GM19463 (cell line): ENCODE data around the gene SLC49A4.
A peak's percentile ranks its signal among the peaks of the same experiment; 100 is the strongest.
"Not testable (repeated sequence)": the region's sequence is repeated elsewhere in the genome, so short reads cannot be mapped to it uniquely, and the experiment has no call there.

ENCODE experiments used
- ATAC-seq: cut with Tn5 transposase; IDR thresholded peaks from one replicate; pipeline ENCODE4 v1.9.1; 2021; ENCODE audit warnings: mild to moderate bottlenecking, moderate library complexity; ENCODE audit not compliant: unreplicated experiment

Gene SLC49A4, protein sequence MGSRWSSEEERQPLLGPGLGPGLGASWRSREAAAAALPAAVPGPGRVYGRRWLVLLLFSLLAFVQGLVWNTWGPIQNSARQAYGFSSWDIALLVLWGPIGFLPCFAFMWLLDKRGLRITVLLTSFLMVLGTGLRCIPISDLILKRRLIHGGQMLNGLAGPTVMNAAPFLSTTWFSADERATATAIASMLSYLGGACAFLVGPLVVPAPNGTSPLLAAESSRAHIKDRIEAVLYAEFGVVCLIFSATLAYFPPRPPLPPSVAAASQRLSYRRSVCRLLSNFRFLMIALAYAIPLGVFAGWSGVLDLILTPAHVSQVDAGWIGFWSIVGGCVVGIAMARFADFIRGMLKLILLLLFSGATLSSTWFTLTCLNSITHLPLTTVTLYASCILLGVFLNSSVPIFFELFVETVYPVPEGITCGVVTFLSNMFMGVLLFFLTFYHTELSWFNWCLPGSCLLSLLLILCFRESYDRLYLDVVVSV

GRCh38 chr3:122794779-122795673 is at the start of gene SLC49A4:
TSS of gene SLC49A4 (plus strand) at chr3:122795069. CDS start at chr3:122795193, 124 bp downstream.
- peak; percentile 79 for ATAC-seq

DNA sequence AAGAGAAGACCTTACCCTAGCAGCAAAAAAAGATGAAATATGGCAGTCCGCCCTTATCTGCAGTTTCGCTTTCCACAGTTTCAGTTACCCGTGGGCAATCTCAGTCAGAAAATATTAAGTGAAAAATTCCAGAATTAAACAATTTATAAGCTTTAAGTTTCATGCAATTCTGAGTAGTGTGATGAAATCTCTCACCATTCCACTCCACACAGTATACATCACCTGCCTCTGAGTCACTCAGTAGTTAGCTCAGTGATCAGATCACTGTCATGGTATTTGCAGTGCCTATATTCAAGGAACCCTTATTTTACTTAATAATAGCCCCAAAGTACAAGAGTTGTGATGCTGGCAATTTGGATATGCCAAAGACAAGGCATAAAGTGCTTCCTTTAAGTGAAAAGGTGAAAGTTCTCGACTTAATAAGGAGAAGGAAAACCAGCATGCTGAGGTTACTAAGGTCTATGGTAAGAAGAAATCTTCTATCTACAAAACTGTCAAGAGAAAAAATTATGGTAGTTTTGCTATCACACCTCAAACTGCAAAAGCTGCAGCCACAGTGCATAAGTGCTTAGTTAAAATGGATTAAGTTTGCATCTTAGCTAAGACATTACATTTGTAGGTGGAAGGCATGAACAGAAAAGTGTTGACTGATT is 49.4 kb upstream of the SLC49A4 start:
- ATAC-seq = no peak

DNA sequence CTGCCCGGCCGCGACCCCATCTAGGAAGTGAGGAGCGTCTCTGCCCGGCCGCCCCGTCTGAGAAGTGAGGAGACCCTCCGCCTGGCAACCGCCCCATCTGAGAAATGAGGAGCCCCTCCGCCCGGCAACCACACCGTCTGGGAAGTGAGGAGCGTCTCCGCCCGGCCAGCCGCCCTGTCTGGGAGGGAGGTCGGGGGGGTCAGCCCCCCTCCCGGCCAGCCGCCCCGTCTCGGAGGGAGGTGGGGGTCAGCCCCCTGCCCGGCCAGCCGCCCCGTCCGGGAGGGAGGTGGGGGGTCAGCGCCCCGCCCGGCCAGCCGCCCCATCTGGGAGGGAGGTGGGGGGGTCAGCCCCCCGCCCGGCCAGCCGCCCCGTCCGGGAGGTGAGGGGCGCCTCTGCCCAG is 47.6 kb upstream of the SLC49A4 start:
- not testable (repeated sequence) for ATAC-seq

DNA sequence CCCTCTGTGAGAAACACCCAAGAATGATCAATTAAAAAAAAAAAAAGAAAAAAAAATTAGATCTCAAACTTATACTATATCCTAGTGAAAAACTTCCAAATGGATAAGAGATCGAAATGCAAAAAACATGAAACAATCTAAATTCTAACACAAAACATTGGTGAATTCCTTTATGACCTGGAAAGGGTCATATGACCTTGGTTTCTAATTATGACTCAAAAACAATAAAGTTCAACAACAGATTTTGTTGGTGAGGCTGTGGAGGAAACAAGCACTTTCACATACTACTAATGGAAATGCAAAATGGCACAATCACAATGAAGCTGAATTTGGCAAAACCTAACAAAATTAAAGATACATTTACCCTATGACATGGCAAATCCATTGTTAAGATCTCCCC is 46.5 kb upstream of the SLC49A4 start:
- ATAC-seq = no peak

DNA sequence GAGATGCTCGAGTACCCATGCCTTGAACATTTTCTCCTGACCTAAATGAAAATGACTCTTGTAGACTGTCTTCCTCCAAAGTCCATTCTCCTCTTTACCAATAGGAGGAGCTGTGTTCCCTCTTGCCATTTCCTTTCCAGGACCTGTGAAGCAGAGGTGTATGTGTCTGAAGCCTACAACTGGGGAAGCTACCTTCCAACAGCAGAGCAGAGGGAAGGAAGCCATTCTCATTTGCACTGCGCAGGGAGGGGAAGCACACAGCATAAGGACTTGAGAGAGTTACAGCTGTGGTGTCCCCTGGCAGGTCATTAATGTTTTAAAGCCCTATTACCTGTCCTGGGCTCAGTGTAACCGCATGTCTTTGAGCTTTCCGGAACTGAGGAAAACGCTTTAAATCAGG is 39.9 kb upstream of the SLC49A4 start:
- ATAC-seq = peak; percentile 45

GRCh38 chr3:122755491-122755890 is 39.4 kb upstream of the SLC49A4 start:
- ATAC-seq = no peak

DNA sequence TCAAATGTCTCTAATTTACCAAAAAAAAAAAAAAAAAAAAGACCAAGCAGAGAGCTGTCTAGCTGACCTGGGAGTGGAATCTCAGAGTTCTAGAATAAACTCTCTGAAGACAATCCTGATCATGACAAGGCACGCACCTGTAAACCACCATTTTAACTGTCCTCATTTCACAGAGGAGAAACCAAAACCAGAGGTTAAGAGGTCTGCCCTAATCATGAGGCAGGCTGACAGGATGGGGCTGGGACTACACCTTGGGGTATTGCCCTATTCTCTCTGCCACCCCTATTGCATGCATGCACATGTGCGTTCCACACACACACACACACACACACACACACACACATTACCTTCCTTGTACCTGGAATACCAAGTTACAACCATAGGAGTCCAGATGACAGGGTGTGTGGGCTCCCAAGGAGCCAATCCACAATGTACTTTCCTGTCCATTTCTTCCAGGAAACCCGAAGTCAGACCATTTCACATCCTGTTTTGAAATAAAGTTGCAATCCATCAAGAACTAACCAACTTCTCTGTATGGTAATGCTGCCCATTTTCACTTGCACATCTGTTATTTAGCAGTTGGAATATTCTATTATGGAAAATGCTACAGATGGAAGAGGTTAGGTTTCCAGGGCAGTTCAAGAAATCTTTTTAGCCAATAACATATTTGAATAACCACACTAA is 35.9 kb upstream of the SLC49A4 start:
- no peak for ATAC-seq

DNA sequence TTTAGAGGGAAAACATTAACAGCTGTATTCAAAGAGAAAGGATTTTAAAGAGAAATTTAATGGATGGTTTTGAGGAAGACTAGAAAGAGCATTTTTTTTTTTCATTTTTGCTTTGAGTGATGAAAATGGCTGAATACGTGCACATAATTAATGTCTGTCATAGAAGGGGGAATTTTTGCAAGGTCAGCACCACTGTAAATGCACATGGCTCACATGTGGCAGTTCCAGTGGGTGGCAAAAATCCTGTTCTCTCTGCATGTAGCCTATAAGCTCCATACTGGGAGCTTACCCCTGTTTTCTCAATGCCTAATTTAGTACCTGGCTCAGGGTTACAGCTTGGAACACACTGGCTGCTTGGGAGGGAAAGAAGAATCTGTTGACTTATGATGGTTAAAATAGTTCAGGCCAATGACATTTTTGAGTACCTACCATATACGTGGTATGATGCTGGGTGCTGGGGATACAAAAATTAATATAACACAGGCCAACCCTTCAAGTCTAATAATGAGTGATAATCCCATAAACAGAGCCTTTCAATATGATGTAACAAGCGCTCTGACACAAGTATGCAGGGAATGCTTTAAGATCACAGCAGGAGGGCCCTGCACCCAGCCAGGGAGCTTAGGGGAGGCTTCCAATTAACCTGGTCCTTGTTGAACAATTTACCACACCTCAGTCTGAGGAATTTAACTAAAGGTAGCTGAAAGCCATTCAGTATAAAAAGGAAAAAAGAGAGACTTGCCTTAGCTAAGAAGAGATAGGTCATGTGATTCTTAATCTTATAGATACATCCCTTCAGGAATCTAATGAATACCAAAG is 34.2 kb upstream of the SLC49A4 start:
- ATAC-seq = no peak

DNA sequence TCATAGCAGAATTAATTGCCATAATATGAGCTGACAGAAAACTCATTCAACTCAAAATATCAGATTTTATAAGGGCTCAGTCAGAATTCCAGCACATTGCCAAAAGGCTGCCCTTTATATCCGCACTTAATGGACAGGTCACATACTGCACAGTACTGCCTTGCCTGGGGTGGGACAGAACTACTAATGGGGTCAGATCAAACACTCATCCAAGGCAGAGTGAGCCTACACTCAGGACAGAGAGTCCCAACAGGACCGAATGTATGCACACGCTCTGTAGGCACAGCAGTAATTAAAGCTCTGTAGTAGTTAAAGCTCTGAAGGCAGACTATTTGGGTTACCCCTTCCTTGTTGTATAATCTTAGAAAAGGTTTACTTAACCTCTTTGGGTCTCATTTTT is 28.4 kb upstream of the SLC49A4 start:
- no peak for ATAC-seq

GRCh38 chr3:122767540-122768372 is 27.1 kb upstream of the SLC49A4 start:
- no peak for ATAC-seq

DNA sequence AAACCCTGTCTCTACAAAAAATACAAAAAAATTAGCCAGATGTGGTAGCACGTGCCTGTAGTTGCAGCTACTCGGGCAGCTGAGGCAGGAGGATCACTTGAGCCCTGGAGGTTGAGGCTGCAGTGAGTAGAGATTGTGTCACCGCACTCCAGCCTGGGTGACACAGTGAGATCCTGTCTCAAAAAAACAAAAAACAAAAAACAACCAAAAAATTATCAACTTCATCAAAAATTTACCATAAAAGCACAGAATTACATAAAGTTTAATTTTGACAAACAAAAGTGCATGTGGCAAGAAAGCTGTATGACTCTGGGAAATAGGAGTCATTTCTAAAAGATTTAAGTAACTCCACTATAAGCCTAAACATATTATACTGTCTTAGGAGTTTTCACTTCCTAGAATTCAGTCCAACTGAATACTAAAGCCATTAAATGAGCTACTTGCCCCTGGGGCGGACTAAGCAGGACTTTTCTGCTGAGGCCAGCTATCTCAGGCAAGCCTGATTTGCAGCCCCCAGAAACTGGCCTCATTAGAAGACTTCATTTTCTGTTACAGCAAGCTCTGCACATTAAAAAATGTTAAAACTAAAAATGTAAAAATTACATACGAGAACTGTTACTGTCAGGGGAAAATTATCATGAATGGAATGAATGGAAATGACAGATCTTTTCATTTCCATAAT is 24.2 kb upstream of the SLC49A4 start:
- no peak for ATAC-seq

DNA sequence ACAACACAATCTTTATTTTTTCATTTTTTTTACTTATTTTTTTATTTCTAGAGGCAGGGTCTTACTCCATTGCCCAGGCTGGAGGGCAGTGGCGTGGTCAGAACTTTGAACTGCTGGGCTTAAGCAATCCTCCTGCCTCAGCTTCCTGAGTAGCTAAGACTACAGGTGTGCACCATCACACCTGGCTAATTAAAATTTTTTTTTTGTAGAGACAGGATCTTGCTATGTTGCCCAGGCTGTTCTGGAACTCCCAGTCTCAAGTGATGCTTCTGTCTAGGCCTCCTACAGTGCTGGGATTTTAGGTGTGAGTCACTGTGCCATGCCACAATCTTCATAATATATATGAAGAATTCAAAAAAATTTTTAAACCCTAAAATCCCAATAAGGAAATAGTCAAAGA is 22.0 kb upstream of the SLC49A4 start:
- no peak for ATAC-seq

DNA sequence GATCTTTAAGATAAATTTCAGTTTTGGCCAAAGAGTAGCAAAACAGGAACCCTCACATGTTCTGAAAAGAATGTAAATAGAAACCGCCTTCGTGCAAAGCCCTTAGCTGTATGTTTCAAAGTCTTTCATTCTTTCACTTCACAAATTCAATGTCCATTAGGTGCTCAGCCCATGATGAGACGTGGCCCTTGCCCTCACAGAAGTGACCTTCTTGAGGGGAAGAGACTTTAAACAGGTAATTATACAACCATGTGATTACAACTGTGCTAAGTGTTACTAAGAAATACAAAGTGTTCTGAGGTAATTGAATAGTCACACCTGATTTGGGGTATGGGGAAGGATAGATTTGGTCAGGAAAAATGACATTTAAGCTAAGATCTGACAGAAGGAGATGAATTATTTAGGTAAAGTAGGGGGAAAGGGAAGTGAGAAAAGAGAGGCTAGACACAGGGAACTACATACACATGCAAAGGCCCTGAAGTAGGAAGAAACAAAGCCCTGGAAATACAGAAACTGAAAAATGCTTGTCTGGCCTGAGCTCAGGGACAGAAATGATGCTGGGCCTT is 20.8 kb upstream of the SLC49A4 start:
- peak; percentile 75 for ATAC-seq

GRCh38 chr3:122774564-122774963 is 20.3 kb upstream of the SLC49A4 start:
- peak; percentile 11 for ATAC-seq

- no peak for ATAC-seq
These were observed 18.0 kb upstream of the SLC49A4 start for GRCh38 chr3:122776675-122777468.

DNA sequence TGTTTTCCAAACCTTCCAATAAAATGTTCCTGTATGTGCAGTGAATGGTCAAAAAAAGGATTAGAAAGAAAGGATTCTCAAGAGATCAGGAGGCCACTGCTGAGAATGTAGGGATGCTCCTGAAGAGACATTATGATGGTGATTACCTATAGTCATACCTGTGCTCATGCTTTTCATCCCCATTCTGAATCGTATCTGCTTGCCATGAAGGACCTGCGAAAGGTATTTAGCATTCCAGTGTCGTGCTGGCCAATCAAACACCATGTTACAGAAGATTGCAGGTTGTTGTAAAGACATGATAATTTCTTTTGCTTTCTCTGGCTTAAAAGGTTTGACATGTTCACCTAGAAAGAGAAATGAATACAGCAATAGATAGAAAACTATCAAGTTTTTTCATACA is 17.3 kb upstream of the SLC49A4 start:
- ATAC-seq = no peak

DNA sequence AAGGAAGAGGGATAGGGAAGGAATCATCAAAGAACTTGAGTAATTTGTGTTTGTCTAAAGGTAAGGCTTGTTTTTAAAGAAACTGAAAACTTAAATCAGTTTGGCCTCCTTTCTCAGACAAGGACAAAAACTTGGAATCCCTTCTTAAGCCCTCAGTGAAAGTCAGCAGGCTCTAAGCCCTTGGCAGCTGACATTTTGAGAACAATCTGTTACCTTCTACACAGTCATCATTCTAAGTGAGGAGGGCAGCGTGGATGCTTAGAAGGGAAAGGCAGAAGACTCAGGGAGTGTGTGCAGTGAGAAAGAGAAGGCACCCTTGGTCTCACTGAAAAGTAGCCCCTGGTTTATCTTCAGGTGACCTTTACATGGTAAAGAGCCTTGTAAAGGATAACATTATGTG is 12.1 kb upstream of the SLC49A4 start:
- ATAC-seq = no peak
